Measurements from ENCODE around the gene CFAP47.

Gene CFAP47

DNA sequence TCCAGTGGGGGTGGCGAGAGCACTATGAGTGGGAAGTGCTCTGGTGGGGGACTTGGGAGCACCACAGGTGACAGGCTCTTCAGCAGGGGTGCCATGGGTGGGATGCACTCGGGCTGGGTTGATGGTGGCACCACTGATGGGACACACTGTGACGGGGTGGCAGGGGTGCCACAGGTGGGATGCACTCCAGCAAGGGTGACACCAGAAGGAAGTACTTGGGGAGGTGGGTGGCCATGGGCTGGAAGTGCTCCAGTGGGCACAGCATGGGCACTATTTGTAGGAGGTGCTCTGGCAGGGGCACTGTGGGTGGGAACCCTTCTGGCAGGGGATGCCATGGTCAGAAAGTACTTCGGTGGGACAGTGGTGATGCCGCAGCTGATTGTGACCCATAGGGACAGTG lies 346.6 kb downstream of the CFAP47 start:
- DNase-seq, result no peak

DNA sequence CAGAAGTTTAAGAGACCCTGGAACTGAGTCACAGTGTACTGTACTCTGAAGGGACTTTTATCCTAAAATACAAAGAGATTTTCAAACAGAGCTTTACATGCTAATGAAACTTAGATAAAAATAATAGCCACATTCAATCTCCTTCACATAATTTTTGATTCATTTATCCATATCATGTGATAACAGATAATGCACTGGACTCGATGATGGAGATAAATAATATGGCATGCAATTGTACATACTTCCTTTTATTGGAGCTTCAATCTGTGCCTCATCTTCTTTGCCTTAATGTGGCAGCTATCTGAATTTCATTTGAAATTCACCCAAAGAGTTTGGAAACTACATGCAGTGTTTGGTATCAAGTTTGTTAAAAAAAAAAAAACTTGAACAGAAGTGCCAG lies 390.6 kb downstream of the CFAP47 start:
- DNase-seq, result no peak

- no peak for DNase-seq
These were observed 394.8 kb downstream of the CFAP47 start for GRCh38 chrX:36314303-36314702.

DNA sequence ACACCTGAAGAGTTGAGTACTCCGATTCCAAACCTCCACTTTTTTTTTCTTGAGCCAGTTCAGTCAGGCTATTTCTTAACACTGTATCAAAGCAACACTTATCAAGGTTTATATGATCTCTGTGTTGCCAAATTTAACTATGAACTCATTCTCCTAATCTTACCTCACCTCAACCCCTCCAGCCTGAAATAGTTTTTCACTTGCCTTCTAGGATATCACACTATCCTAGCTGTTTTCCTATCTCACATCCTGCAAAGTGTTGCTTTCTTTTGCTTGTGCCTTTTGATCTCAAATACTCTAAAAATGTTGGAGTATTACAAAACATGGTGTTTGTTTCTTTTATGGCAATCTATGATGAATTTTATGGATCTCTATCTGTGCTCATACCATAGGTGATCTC lies 415.0 kb downstream of the CFAP47 start:
- DNase-seq, result no peak

GRCh38 chrX:36336751-36337150 lies 417.2 kb downstream of the CFAP47 start:
- no peak for DNase-seq

GRCh38 chrX:36344301-36344700 lies 424.8 kb downstream of the CFAP47 start:
- no peak for DNase-seq

- no peak for DNase-seq
These were observed 429.0 kb downstream of the CFAP47 start for GRCh38 chrX:36348509-36348908.

GRCh38 chrX:36357855-36358254 lies 438.3 kb downstream of the CFAP47 start:
- DNase-seq, result no peak

DNA sequence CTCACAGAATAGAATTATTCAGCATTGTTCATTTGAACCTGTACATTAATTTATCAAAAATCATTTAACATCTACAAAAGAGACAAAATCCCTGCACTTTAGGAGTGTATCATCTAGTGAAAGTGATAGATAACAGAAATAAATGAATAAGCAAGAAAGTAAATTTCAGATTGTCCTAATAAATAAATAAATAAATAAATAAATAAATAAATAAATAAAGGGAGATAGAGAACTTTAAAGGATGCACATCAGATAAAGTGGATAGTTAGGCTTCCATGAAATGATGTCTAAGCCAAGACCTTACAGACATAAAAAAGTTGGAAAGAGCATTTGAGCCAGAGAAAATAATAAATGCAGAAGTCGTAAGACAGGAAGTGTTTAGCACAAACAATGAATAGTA lies 444.7 kb downstream of the CFAP47 start:
- no peak for DNase-seq

- no peak for DNase-seq
These were observed 464.0 kb downstream of the CFAP47 start for GRCh38 chrX:36383495-36383894.

DNA sequence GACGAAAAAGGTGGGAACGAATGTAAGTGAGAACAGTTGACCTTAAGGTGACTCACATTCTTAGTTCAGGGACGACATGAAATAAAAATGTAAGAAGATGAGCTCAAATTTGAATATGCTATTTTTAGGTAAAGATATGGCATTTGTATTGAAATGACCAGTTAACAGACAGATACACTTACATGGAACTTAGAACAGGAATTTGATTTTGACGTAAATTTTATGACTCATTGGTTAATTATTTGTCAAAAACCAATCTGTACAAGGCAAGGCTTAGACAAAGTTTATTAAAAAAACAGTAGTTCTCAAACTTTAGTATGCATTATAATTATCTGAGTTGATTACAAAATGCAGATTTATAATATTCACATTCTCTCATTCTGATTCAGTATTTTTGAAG lies 469.4 kb downstream of the CFAP47 start:
- DNase-seq, result no peak

DNA sequence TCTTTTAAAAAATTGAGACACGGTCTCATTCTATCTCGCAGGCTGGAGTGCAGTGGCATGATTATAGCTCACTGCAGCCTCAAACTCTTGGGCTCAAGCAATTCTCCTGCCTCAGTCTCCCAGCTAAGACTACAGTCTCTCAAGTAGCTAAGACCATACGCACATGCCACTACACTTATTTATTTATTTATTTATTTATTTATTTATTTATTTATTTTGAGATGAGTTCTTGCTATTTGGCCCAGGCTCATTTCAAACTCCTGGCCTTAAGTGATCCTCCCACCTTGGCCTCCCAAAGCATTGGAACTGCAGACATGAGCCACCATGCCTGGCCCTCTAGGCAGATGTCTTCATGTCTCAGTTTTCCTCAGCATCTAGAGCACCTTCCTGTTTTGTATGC lies 482.2 kb downstream of the CFAP47 start:
- DNase-seq, result no peak

DNA sequence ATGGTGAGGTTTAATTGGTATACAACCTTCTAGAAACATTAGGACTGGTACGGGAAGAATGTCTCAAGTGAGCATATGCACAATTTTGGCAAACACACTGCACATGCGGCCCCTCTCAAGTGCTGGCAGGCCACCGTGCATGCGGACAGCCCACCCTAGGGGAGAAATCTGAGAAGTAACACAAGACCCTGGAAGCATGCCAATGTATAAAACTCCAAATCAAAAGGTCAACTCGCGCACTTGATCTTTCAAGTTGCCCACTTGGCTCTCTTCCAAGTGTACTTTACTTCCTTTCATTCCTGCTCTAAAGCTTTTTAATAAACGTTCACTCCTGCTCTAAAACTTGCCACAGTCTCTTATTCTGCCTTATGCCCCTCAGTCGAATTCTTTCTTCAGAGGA lies 488.3 kb downstream of the CFAP47 start:
- no peak for DNase-seq

GRCh38 chrX:36414056-36414455 lies 494.5 kb downstream of the CFAP47 start:
- no peak for DNase-seq

DNA sequence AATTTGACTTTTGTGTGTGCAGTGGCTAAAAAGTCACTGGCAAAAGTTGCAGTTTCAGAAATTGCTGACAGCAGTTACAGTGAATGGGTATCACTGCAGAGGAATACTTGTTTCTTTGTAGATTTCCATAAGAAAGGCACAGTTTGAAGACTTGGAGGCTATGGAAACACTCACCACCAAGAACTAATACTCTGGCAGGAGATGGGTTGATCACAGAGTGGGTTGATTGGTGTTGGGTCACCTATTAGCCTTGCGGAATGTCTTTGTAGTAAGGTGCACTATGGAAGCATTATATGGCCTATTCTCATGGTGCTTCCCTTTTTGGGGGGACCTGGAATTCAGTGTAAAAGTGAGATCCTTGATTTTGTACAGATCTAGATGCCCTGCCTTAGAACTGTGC lies 502.8 kb downstream of the CFAP47 start:
- no peak for DNase-seq

DNA sequence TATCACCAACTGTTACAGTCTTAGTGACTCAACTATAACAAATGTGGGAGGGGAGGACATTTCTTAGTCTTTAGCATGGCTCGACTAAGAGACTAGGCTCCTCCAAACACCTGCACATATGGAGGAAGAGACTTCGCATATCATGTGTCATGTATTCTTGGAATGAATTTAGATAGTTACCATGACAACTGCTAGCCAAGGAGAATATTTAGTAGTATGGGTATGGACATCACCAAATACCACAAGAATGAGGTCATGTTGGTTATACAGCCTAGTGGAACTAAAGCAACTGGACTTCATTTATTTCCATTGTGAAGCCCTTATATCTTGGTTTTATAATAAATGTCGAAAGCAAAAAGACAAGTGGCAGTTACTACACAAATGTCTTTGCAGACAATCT lies 512.3 kb downstream of the CFAP47 start:
- DNase-seq, result no peak

- no peak for DNase-seq
These were observed 515.0 kb downstream of the CFAP47 start for GRCh38 chrX:36434522-36434921.
